ENCODE data around the gene PEX7.

Gene PEX7, protein sequence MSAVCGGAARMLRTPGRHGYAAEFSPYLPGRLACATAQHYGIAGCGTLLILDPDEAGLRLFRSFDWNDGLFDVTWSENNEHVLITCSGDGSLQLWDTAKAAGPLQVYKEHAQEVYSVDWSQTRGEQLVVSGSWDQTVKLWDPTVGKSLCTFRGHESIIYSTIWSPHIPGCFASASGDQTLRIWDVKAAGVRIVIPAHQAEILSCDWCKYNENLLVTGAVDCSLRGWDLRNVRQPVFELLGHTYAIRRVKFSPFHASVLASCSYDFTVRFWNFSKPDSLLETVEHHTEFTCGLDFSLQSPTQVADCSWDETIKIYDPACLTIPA

DNA sequence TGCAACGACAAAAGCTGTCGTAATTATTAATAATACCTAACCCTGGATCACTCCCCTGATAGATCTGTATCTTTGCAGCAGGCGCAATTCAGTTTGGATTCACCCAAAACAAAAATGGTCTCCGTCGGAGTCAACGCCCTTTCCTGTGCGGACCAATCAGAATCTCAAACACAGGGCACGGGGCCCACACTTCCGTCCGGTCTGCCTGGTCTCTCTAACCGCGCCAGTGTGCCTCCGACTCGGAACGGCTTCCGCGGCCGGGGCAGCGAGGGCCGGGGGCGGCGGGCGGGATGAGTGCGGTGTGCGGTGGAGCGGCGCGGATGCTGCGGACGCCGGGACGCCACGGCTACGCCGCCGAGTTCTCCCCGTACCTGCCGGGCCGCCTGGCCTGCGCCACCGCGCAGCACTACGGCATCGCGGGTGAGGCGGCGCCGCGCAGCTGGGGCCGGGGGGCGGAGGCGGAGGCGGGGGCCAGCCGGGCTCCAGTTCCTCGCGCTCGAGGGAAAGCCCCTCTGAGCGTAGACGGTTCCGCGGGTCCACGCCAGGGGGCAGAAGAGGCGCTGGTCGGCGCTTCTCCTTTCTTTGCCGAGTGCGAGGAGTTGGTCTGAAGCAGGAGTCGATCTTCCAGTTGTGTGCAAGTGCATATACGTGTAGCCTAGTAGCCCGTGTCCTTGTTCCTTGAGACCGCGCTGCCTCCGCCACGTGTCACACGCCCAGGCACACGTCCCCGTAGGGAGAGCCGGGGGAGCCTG, at the start of gene PEX7:
TSS of gene PEX7 (plus strand) at position 217 of the 752 bp plus-strand sequence. CDS start at position 291, 74 bp downstream.
- Mint-ChIP-seq H3K4me3 (peak within 1 kb of the TSS; percentile 94), H3K27ac (peak within 1 kb of the TSS; percentile 90), H3K27me3 (ENCODE audit: low read depth) (peaks cover 2% of the 10 kb centered on the region), H3K4me1 (ENCODE audit: low read depth) (peaks cover 15% of the 10 kb centered on the region), H3K9me3 (no peaks in the 10 kb centered on the region), H3K36me3 (ENCODE audit: low read depth) (peaks cover 16% of the 10 kb centered on the region)
- peak; percentile 89 for DNase-seq (ENCODE audit: low spot score)

DNA sequence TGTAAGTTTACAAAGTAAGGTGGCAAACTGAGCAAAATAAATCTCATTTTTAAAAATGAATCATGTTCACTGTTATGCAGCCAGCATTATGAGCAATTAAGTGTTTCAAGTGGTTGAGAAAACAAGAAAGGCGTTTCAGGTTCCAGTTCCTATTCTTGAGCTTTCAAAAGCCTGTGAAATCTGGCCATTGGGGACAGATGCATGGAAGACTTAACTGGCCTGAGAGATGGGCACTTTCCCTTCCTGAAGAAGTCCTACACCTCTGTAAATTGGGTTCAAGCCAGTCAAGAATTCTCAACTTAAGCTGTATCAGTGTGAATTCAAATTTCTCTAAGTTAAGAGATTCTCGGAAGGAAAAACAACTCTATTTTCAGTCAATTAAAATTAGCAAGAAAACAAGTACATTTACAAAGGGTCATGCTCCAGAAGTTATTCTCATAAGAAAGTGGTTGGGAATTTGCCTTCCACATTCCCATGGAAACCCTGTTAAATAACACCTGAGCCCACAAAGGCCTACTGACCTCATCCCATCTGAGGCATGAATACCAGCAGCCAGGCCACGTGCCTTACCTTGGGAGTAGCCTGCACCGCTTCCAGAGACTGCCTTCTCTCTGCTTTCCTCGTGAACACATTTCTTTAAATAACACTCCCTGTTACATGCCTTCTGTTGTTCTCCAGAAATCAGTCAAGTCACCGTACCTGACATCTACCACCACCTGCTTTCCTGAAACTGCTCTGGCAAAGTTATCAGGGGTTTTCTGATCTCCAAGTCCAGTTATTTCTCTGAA, 49.5 kb upstream of the PEX7 start:
- Mint-ChIP-seq H3K4me1 (ENCODE audit: low read depth) (peaks cover 33% of the 10 kb centered on the region), H3K27ac (peak overlapping the region; percentile 3), H3K27me3 (ENCODE audit: low read depth) (no peaks in the 10 kb centered on the region), H3K9me3 (no peaks in the 10 kb centered on the region), H3K4me3 (no peak overlapping the region), H3K36me3 (ENCODE audit: low read depth) (peaks cover 13% of the 10 kb centered on the region)
- DNase-seq (ENCODE audit: low spot score): no peak

DNA sequence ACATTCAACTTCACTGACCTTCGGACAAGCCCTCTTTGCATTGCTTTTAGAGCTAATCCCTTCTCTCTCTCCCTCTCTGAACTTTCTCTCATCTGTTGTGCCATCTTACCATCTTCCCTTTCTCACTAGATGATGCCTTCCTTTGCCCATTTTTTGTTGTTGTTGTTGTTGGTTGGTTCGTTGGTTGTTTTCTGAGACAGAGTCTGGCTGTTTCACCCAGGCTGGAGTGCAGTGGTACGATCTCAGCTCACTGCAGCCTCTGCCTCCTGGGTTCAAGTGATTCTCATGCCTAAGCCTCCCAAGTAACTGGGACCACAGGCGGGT, 49.0 kb upstream of the PEX7 start:
- Mint-ChIP-seq H3K36me3 (ENCODE audit: low read depth) (peaks cover 13% of the 10 kb centered on the region), H3K27me3 (ENCODE audit: low read depth) (no peaks in the 10 kb centered on the region), H3K4me1 (ENCODE audit: low read depth) (peaks cover 31% of the 10 kb centered on the region), H3K27ac (peak overlapping the region; percentile 3), H3K4me3 (no peak overlapping the region), H3K9me3 (no peaks in the 10 kb centered on the region)
- DNase-seq (ENCODE audit: low spot score): no peak

GRCh38 chr6:136774228-136775041, 48.0 kb upstream of the PEX7 start:
- DNase-seq (ENCODE audit: low spot score): no peak
- no peaks in the 10 kb centered on the region for H3K27me3 Mint-ChIP-seq (ENCODE audit: low read depth)
- H3K36me3 Mint-ChIP-seq (ENCODE audit: low read depth): peaks cover 13% of the 10 kb centered on the region
- H3K27ac Mint-ChIP-seq: no peak overlapping the region
- H3K4me3 Mint-ChIP-seq: no peak overlapping the region
- no peaks in the 10 kb centered on the region for H3K9me3 Mint-ChIP-seq
- H3K4me1 Mint-ChIP-seq (ENCODE audit: low read depth): peaks cover 28% of the 10 kb centered on the region

DNA sequence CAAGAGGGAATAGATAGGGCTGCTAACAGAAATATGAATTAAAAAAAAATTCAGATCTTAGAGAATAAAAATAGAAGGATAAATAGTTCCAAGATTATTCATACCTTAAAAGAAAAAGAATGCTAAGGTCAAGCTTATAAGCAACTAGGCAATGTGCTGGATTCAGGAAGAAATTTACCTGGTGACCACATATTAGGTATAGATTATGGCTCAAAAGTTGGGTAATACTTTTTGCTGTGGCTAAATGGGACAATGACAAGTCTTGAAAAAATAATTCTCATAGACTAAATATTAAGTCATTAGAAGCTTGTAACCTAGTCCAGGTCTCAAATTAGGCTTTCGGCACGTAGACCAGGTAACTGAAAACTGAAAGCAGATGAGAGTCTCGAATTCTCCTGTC, 47.3 kb upstream of the PEX7 start:
- H3K4me3 Mint-ChIP-seq: no peak overlapping the region
- no peak for DNase-seq (ENCODE audit: low spot score)
- H3K4me1 Mint-ChIP-seq (ENCODE audit: low read depth): peaks cover 33% of the 10 kb centered on the region
- H3K27me3 Mint-ChIP-seq (ENCODE audit: low read depth): no peaks in the 10 kb centered on the region
- H3K9me3 Mint-ChIP-seq: no peaks in the 10 kb centered on the region
- no peak overlapping the region for H3K27ac Mint-ChIP-seq
- H3K36me3 Mint-ChIP-seq (ENCODE audit: low read depth): peaks cover 14% of the 10 kb centered on the region

GRCh38 chr6:136775548-136775947, 46.8 kb upstream of the PEX7 start:
- peaks cover 14% of the 10 kb centered on the region for H3K36me3 Mint-ChIP-seq (ENCODE audit: low read depth)
- H3K9me3 Mint-ChIP-seq: no peaks in the 10 kb centered on the region
- no peak overlapping the region for H3K27ac Mint-ChIP-seq
- no peak overlapping the region for H3K4me3 Mint-ChIP-seq
- H3K4me1 Mint-ChIP-seq (ENCODE audit: low read depth): peaks cover 33% of the 10 kb centered on the region
- no peaks in the 10 kb centered on the region for H3K27me3 Mint-ChIP-seq (ENCODE audit: low read depth)
- no peak for DNase-seq (ENCODE audit: low spot score)

DNA sequence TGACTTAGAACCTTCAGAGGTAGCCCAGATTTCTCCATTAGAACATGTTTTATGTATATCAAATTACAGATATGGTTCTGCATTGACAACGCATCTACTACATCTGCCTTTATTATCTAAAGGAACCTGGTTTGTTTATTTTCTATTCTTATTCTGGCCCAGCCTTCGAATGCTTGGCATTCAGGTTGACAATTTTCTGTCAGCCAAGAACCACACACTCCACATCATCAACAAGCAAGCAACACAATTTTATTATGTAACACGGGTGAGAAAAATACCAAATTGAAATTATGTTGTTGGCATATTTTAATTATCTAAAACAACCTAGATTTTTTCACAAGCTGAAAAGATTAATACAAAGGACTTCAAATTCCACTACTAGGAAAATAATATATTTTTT, 44.7 kb upstream of the PEX7 start:
- peaks cover 37% of the 10 kb centered on the region for H3K4me1 Mint-ChIP-seq (ENCODE audit: low read depth)
- H3K27ac Mint-ChIP-seq: no peak overlapping the region
- peaks cover 20% of the 10 kb centered on the region for H3K36me3 Mint-ChIP-seq (ENCODE audit: low read depth)
- no peaks in the 10 kb centered on the region for H3K9me3 Mint-ChIP-seq
- H3K27me3 Mint-ChIP-seq (ENCODE audit: low read depth): no peaks in the 10 kb centered on the region
- no peak for DNase-seq (ENCODE audit: low spot score)
- H3K4me3 Mint-ChIP-seq: no peak overlapping the region

GRCh38 chr6:136779682-136780081, 42.7 kb upstream of the PEX7 start:
- no peak for DNase-seq (ENCODE audit: low spot score)
- no peaks in the 10 kb centered on the region for H3K9me3 Mint-ChIP-seq
- H3K36me3 Mint-ChIP-seq (ENCODE audit: low read depth): peaks cover 23% of the 10 kb centered on the region
- H3K27me3 Mint-ChIP-seq (ENCODE audit: low read depth): no peaks in the 10 kb centered on the region
- H3K4me1 Mint-ChIP-seq (ENCODE audit: low read depth): peaks cover 42% of the 10 kb centered on the region
- H3K4me3 Mint-ChIP-seq: no peak overlapping the region
- no peak overlapping the region for H3K27ac Mint-ChIP-seq

DNA sequence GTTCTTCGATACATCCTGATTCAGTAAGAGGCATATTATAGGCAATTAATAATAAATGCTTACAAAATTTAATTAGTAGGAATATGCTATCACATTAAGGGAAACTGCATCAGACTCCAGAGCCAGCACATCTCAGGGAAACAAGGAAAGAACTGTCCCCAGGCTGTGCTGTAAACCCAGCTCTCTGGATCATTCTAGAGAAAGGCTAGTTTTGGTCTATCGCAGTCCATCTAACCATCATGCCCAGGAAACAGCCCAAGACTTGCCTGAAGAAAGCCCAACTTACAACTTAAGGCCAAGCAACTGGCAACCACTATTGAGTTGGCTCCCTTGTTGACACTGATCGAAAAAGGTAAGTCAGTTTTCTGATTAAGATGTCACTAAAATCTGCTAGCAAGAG, 41.4 kb upstream of the PEX7 start:
- Mint-ChIP-seq H3K27me3 (ENCODE audit: low read depth) (no peaks in the 10 kb centered on the region), H3K27ac (no peak overlapping the region), H3K4me3 (no peak overlapping the region), H3K4me1 (ENCODE audit: low read depth) (peaks cover 46% of the 10 kb centered on the region), H3K9me3 (no peaks in the 10 kb centered on the region), H3K36me3 (ENCODE audit: low read depth) (peaks cover 31% of the 10 kb centered on the region)
- no peak for DNase-seq (ENCODE audit: low spot score)

GRCh38 chr6:136782021-136782770, 40.2 kb upstream of the PEX7 start:
- Mint-ChIP-seq H3K4me1 (ENCODE audit: low read depth) (peaks cover 51% of the 10 kb centered on the region), H3K4me3 (peak overlapping the region; percentile 7), H3K27me3 (ENCODE audit: low read depth) (no peaks in the 10 kb centered on the region), H3K9me3 (no peaks in the 10 kb centered on the region), H3K27ac (peak overlapping the region; percentile 24), H3K36me3 (ENCODE audit: low read depth) (peaks cover 34% of the 10 kb centered on the region)
- no peak for DNase-seq (ENCODE audit: low spot score)

- Mint-ChIP-seq H3K36me3 (ENCODE audit: low read depth) (peaks cover 40% of the 10 kb centered on the region), H3K4me3 (peak overlapping the region; percentile 77)
These were observed 39.4 kb upstream of the PEX7 start for GRCh38 chr6:136783021-136783420.

GRCh38 chr6:136783495-136784270, 38.7 kb upstream of the PEX7 start:
- Mint-ChIP-seq H3K36me3 (ENCODE audit: low read depth) (peaks cover 46% of the 10 kb centered on the region), H3K9me3 (peaks cover 3% of the 10 kb centered on the region), H3K4me3 (peak overlapping the region; percentile 77), H3K27me3 (ENCODE audit: low read depth) (no peaks in the 10 kb centered on the region), H3K27ac (peak overlapping the region; percentile 80), H3K4me1 (ENCODE audit: low read depth) (peaks cover 66% of the 10 kb centered on the region)
- no peak for DNase-seq (ENCODE audit: low spot score)

More at GRCh38 chr6:136783021-136783420, 39.4 kb upstream of the PEX7 start:
- Mint-ChIP-seq H3K9me3 (no peaks in the 10 kb centered on the region), H3K4me1 (ENCODE audit: low read depth) (peaks cover 59% of the 10 kb centered on the region), H3K27ac (no peak overlapping the region), H3K27me3 (ENCODE audit: low read depth) (no peaks in the 10 kb centered on the region)
- no peak for DNase-seq (ENCODE audit: low spot score)
